Stomach (tissue), 9 donors: ENCODE data around the gene LAYN. TPM values are rescaled to one million over a fixed set of nuclear protein-coding genes. Genes with fewer than 3 reads are reported as not detected.
A peak's percentile ranks its signal among the peaks of the same experiment; 100 is the strongest.

Source experiments
- DNase-seq, 2 donors: peaks; one replicate each; pipeline versions ENCODE4 v3.0.0 to v3.0.0-alpha.2; 2013 to 2019
- H3K27ac ChIP-seq, 5 donors: fragments of 200-600 bp in 4 of 5; sonication (generic) in 4 of 5; one replicate each; pipeline ENCODE4 v1.5.1; 2013 to 2019; ENCODE audit warnings: mild to moderate bottlenecking in 1 of 5, moderate library complexity in 1 of 5
- H3K27me3 ChIP-seq, 3 donors: fragments of 200-600 bp; sonication (generic); one replicate each; pipeline ENCODE4 v1.5.1; 2017 to 2019; ENCODE audit warnings: mixed run types in 1 of 3
- H3K36me3 ChIP-seq, 4 donors: fragments of 200-600 bp; sonication (generic); 1 replicate in 3 of 4; 2 replicates in 1 of 4; pipeline ENCODE4 v1.5.1; 2016 to 2019
- H3K4me1 ChIP-seq, 4 donors: fragments of 200-600 bp; sonication (generic); one replicate each; pipeline ENCODE4 v1.5.1; 2016 to 2019
- H3K4me3 ChIP-seq, 4 donors: fragments of 200-600 bp; sonication (generic) in 3 of 4; one replicate each; pipeline ENCODE4 v1.5.1; 2016 to 2019; ENCODE audit warnings: mild to moderate bottlenecking in 1 of 4
- H3K9me3 ChIP-seq, 4 donors: fragments of 200-600 bp; sonication (generic); one replicate each; pipeline ENCODE4 v1.5.1; 2016 to 2019
- EP300 ChIP-seq: sonication (generic); formaldehyde crosslinking; IDR thresholded peaks from one replicate; pipeline ENCODE4 v1.6.1; 2017; ENCODE audit warnings: antibody characterized with exemption
- POLR2A ChIP-seq, 4 donors: fragments of 450-650 bp; IDR thresholded peaks; one replicate each; pipeline ENCODE4 v1.6.1; 2016; ENCODE audit warnings: antibody characterized with exemption in 4 of 4, control low read depth in 2 of 4, mild to moderate bottlenecking in 1 of 4, moderate library complexity in 1 of 4
- POLR2AphosphoS5 ChIP-seq, 3 donors: sonication (generic); formaldehyde crosslinking; IDR thresholded peaks; one replicate each; pipeline ENCODE4 v1.6.1; 2016; ENCODE audit warnings: antibody characterized with exemption in 3 of 3
- WGBS, 5 donors: extraction: QIAGEN DNeasy Blood & Tissue Kit in 3 of 5; methylation state at CpG; one replicate each; pipeline versions ENCODE4 v1.1.5 to v1.1.7; 2013 to 2018; 5-methylcytosine and 5-hydroxymethylcytosine counted together
- intact Hi-C: fragments of 100-400 bp; cut with DNase I; formaldehyde crosslinking; loops from one replicate; pipeline ENCODE4 v1.15.1; 2023; ENCODE audit warnings: low total_unique reads
- polyA plus RNA-seq, 3 donors: library from polyadenylated mRNA; stranded (reverse); fragments of 200-250 nt; gene quantifications; one replicate each; pipeline ENCODE4 v1.2.3, GENCODE V29; 2013
- total RNA-seq, 5 donors: library from RNA; depleted of rRNA; stranded (reverse); fragments of >200 nt; gene quantifications; one replicate each; pipeline versions ENCODE4 v1.1.0 to v1.2.3, GENCODE V29; 2014 to 2016
- TF ChIP-seq, protein P1 (sequence below), 7 experiments: fragments of 450-650 bp in 4 of 7; fragments of 200-600 bp in 3 of 7; sonication (generic) in 3 of 7; IDR thresholded peaks; one replicate each; pipeline ENCODE4 v1.5.1; 2016 to 2019; ENCODE audit warnings: antibody characterized with exemption in 7 of 7, control low read depth in 2 of 7, mild to moderate bottlenecking in 1 of 7
- donor health status: healthy with polysubstance abuse.
- donor health status: Bipolar disorder and iron deficiency.
- donor health status: healthy.

LAYN gene
- total and polyA plus RNA-seq, 8 donors: 0.87 to 54.0 (median 5.6) TPM

DNA sequence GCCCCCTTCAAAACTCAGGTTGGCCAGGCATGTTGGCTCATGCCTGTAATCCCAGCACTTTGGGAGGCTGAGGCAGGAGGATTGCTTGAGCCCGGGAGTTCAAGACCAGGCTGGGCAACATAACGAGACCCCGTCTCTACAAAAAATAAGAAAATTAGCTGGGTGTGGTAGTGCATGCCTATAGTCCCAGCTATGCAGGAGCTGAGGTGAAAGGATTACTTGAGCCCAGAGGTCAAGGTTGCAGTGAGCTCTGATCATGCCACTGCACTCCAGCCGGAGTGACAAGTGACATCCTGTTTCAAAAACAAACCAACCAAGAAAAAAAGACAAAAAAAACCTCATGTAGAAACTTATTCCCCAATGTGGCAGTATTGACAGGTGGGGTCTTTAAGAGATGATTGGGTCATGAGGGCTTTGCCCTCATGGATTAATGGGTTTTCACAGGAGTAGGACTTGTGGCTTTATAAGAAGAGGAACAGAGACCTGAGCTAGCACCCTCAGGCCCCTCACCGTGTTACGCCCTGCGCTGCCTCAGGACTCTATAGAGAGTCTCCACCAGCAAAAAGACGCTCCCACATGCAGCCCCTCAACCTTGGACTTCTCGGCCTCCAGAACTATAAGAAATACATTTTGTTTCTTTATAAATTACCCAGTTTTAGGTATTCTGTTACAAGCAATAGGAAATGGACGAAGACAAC lies 22.3 kb downstream of the LAYN start:
- TF ChIP-seq EP300: no peak
- TF ChIP-seq POLR2AphosphoS5 (IDR thresholded peaks at IDR 0.05): no peak
- TF ChIP-seq POLR2A (IDR thresholded peaks at IDR 0.05): no peak
- TF ChIP-seq, protein P1, sequence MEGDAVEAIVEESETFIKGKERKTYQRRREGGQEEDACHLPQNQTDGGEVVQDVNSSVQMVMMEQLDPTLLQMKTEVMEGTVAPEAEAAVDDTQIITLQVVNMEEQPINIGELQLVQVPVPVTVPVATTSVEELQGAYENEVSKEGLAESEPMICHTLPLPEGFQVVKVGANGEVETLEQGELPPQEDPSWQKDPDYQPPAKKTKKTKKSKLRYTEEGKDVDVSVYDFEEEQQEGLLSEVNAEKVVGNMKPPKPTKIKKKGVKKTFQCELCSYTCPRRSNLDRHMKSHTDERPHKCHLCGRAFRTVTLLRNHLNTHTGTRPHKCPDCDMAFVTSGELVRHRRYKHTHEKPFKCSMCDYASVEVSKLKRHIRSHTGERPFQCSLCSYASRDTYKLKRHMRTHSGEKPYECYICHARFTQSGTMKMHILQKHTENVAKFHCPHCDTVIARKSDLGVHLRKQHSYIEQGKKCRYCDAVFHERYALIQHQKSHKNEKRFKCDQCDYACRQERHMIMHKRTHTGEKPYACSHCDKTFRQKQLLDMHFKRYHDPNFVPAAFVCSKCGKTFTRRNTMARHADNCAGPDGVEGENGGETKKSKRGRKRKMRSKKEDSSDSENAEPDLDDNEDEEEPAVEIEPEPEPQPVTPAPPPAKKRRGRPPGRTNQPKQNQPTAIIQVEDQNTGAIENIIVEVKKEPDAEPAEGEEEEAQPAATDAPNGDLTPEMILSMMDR (IDR thresholded peaks at IDR 0.05): no peak
- DNase-seq: no peak
- H3K4me3 ChIP-seq: no peak overlapping the region
- H3K4me1 ChIP-seq: peaks cover 0 to 11% (median 1%) of the 10 kb centered on the region in 4 donors
- H3K9me3 ChIP-seq: no peaks in the 10 kb centered on the region
- no peaks in the 10 kb centered on the region for H3K27me3 ChIP-seq
- peaks cover 0 to 35% (median 3%) of the 10 kb centered on the region in 4 donors for H3K36me3 ChIP-seq
- no peak overlapping the region for H3K27ac ChIP-seq
- WGBS, 5 donors: 79 to 92% (median 90%) methylated on average over 10 of the region's 10 CpGs
- intact Hi-C loops: loop anchor here (10.0 kb wide), 1 partner anchor 282 kb away; no protein-coding TSS in a partner anchor

DNA sequence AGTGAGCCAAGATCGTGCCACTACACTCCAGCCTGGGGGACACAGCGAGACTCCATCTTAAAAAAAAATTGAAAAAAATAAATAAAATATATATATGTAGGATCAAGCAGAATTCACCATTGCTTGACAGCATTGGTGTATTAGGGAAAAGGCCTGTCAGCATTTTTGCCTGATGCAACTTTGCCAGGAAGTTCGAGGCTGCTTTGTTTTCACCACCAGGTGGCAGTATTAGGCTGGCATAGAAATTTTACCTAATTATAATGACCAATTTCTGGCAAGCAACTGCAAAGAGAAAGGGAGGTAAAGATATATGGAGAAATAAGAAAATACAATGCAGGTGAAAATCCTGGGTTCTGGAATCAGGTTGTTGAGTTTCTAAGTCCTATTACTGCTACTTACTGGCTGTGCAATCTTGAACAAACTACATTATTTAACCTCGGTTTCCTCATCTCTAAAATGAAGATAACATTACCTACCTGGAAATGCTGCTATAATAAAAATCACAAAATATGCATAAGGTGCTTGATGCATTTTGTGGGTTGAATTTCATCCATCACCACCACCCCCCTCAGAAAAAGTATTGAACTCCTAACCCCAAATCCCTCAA lies 24.7 kb downstream of the LAYN start:
- H3K4me3 ChIP-seq: no peak overlapping the region
- intact Hi-C loops: loop anchor here (10.0 kb wide), 1 partner anchor 280 kb away; no protein-coding TSS in a partner anchor
- 57 to 67% (median 61%) methylated on average over 4 of the region's 4 CpGs for WGBS, 5 donors
- H3K9me3 ChIP-seq: no peaks in the 10 kb centered on the region
- H3K36me3 ChIP-seq: peaks cover 0 to 27% (median 0%) of the 10 kb centered on the region in 4 donors
- no peak overlapping the region for H3K27ac ChIP-seq
- peak; percentile 76 to 86 for DNase-seq
- H3K27me3 ChIP-seq: no peaks in the 10 kb centered on the region
- TF ChIP-seq, protein P1 (IDR thresholded peaks at IDR 0.05): peak in 5 of 7 experiments; percentile 38 to 94 (median 85)
- TF ChIP-seq EP300 (no peak), POLR2AphosphoS5 (IDR thresholded peaks at IDR 0.05) (peak in 2 of 3 donors; percentile 13 to 44)
- peaks cover 0 to 11% (median 4%) of the 10 kb centered on the region in 4 donors for H3K4me1 ChIP-seq

DNA sequence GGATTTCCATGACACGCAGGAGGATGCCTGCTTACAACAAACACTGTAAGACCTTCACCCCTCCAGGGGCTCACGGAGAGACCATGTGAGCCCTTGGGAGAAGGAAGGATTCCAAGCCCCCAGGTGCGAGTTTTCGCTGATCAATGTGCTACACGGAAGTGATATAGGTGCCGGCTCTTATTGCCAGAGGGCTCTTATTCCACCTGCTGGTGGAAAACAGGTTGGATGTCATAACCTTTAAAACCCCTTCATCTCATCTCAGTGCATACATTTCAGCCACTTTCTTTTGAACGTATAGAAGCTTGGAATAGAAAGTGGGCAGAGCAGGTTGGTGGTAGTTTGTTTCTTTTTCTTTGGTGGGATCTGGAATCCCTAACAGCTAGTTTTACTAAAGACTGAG lies 25.8 kb downstream of the LAYN start:
- intact Hi-C loops: loop anchor here (10.0 kb wide), 1 partner anchor 278 kb away; no protein-coding TSS in a partner anchor
- no peaks in the 10 kb centered on the region for H3K27me3 ChIP-seq
- DNase-seq: no peak
- H3K4me3 ChIP-seq: no peak overlapping the region
- peaks cover 0 to 16% (median 0%) of the 10 kb centered on the region in 4 donors for H3K36me3 ChIP-seq
- 66 to 79% (median 77%) methylated on average over 7 of the region's 7 CpGs for WGBS, 5 donors
- no peak overlapping the region for H3K27ac ChIP-seq
- peaks cover 0 to 9% (median 4%) of the 10 kb centered on the region in 4 donors for H3K4me1 ChIP-seq
- H3K9me3 ChIP-seq: no peaks in the 10 kb centered on the region
- TF ChIP-seq POLR2AphosphoS5 (IDR thresholded peaks at IDR 0.05): no peak
- TF ChIP-seq, protein P1 (IDR thresholded peaks at IDR 0.05): no peak
- TF ChIP-seq EP300: no peak
- no peak for TF ChIP-seq POLR2A (IDR thresholded peaks at IDR 0.05)

DNA sequence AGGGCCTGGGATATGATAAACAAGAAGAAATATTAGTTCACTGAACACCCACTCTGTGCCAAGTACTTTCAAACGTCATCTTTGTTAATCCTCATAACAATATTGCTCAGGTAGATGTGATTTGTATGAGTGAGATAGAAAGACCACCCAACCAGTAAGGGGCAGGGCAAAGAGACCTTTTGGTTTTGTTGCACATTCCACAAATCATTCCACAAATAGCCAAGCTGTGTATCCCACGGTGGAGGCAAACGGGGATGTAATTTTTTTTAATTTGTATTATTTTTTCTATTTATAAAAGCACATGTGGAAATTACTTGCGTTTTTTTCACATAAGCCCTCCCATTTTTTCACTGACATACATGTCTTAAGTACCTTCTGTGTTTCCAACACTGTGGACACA lies 29.0 kb downstream of the LAYN start:
- Histone ChIP-seq H3K4me1 (peaks cover 7 to 31% (median 21%) of the 10 kb centered on the region in 4 donors), H3K27ac (peak overlapping the region in 1 of 5 donors; percentile 17), H3K9me3 (no peaks in the 10 kb centered on the region), H3K27me3 (no peaks in the 10 kb centered on the region), H3K4me3 (no peak overlapping the region), H3K36me3 (no peaks in the 10 kb centered on the region)
- TF ChIP-seq, protein P1 (IDR thresholded peaks at IDR 0.05): no peak
- TF ChIP-seq EP300 (no peak), POLR2AphosphoS5 (IDR thresholded peaks at IDR 0.05) (no peak), POLR2A (IDR thresholded peaks at IDR 0.05) (no peak)
- WGBS, 5 donors: 46 to 67% (median 64%) methylated on average over 4 of the region's 4 CpGs
- intact Hi-C loops: loop anchor here (10.0 kb wide), 1 partner anchor 275 kb away; no protein-coding TSS in a partner anchor
- DNase-seq: no peak
